LNCAP (cell line): ENCODE measurements around the gene MED26.

Source experiments
- CTCF ChIP-seq: fragments of 450-650 bp; IDR thresholded peaks from 2 replicates; pipeline ENCODE4 v1.5.1; 2017; ENCODE audit warnings: mild to moderate bottlenecking

MED26 gene

GRCh38 chr19:16572332-16573211 is 55.4 kb downstream of the MED26 start, which contains the start of gene SLC35E1:
Gene SLC35E1, minus strand, starts transcription at chr19:16572415. Its CDS starts 51 bp downstream, at chr19:16572364.
- TF ChIP-seq CTCF: no peak

- no peak for TF ChIP-seq CTCF
Measured at GRCh38 chr19:16571822-16572331, 56.1 kb downstream of the MED26 start.

- TF ChIP-seq CTCF: no peak
Measured at GRCh38 chr19:16571283-16571682, 56.7 kb downstream of the MED26 start.

GRCh38 chr19:16569609-16570320 is 58.2 kb downstream of the MED26 start:
- TF ChIP-seq CTCF: peak; percentile 24; the same call in 1 of the 2 replicates

GRCh38 chr19:16566702-16567101 is 61.3 kb downstream of the MED26 start:
- TF ChIP-seq CTCF: no peak

GRCh38 chr19:16566161-16566560 is 61.8 kb downstream of the MED26 start:
- TF ChIP-seq CTCF: no peak

- no peak for TF ChIP-seq CTCF
Measured at GRCh38 chr19:16564842-16565241, 63.2 kb downstream of the MED26 start.
